K562 (cell line): Measurements from ENCODE around the gene BLTP2.
"Not testable (repeated sequence)": the region's sequence is repeated elsewhere in the genome, so short reads cannot be mapped to it uniquely, and the experiment has no call there.

Source experiments
- EP300 ChIP-seq: IDR thresholded peaks from 2 replicates; pipeline ENCODE4 v1.6.1; 2012; ENCODE audit warnings: low read length, improper control_type of control experiment
- LEF1 ChIP-seq: fragments of 450-650 bp; IDR thresholded peaks from 2 replicates; pipeline ENCODE4 v1.6.1; 2016; ENCODE audit warnings: mild to moderate bottlenecking
- TARDBP ChIP-seq: fragments of 450-650 bp; IDR thresholded peaks from 2 replicates; pipeline ENCODE4 v1.6.1; 2016
- YBX1 ChIP-seq: fragments of 450-650 bp; IDR thresholded peaks from 2 replicates; pipeline ENCODE4 v1.7.1; 2016; ENCODE audit warnings: mild to moderate bottlenecking
- ZBTB7A ChIP-seq: IDR thresholded peaks from 2 replicates; pipeline ENCODE4 v1.6.1; 2011; ENCODE audit warnings: low read depth, mild to moderate bottlenecking, low read length, moderate library complexity, borderline replicate concordance; ENCODE audit not compliant: control insufficient read depth
- TF ChIP-seq, protein P1 (sequence below): fragments of 250-450 bp; sonication (Bioruptor Pico); IDR thresholded peaks from 2 replicates; pipeline ENCODE4 v1.5.0; 2021; ENCODE audit warnings: mild to moderate bottlenecking, borderline replicate concordance
- TF ChIP-seq, protein P2 (sequence below): IDR thresholded peaks from 3 replicates; pipeline ENCODE4 v1.6.1; 2011; ENCODE audit warnings: borderline replicate concordance, mild to moderate bottlenecking; ENCODE audit not compliant: insufficient read length, insufficient read depth

DNA sequence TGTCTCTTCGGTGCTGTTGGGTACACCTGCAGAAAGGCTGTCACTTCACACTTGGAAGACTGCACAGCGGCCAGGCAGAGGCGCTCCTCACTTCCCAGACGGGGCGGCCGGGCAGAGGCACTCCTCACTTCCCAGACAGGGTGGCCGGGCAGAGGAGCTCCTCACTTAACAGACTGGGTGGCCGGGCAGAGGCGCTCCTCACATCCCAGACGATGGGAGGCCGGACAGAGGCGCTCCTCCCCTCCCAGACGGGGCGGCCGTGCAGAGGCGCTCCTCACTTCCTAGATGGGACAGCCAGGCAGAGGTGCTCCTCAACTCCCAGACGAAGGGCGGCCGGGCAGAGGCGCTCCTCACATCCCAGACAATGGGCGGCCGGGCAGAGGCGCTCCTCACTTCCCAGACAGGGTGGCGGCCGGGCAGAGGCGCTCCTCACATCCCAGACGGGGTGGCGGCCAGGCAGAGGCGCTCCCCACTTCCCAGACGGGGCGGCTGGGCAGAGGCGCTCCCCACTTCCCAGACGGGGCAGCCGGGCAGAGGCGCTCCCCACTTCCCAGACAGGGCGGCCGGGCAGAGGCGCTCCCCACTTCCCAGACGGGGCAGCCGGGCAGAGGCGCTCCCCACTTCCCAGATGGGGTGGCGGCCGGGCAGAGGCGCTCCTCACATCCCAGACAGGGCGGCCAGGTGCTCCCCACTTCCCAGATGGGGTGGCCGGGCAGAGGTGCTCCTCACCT is 14.0 kb upstream of the BLTP2 start:
- TF ChIP-seq LEF1, ZBTB7A, YBX1, TARDBP, EP300: not testable (repeated sequence)
- TF ChIP-seq, protein P1, sequence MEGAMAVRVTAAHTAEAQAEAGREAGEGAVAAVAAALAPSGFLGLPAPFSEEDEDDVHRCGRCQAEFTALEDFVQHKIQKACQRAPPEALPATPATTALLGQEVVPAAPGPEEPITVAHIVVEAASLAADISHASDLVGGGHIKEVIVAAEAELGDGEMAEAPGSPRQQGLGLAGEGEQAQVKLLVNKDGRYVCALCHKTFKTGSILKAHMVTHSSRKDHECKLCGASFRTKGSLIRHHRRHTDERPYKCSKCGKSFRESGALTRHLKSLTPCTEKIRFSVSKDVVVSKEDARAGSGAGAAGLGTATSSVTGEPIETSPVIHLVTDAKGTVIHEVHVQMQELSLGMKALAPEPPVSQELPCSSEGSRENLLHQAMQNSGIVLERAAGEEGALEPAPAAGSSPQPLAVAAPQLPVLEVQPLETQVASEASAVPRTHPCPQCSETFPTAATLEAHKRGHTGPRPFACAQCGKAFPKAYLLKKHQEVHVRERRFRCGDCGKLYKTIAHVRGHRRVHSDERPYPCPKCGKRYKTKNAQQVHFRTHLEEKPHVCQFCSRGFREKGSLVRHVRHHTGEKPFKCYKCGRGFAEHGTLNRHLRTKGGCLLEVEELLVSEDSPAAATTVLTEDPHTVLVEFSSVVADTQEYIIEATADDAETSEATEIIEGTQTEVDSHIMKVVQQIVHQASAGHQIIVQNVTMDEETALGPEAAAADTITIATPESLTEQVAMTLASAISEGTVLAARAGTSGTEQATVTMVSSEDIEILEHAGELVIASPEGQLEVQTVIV (CRISPR knock-in tag) = not testable (repeated sequence)
- TF ChIP-seq, protein P2, sequence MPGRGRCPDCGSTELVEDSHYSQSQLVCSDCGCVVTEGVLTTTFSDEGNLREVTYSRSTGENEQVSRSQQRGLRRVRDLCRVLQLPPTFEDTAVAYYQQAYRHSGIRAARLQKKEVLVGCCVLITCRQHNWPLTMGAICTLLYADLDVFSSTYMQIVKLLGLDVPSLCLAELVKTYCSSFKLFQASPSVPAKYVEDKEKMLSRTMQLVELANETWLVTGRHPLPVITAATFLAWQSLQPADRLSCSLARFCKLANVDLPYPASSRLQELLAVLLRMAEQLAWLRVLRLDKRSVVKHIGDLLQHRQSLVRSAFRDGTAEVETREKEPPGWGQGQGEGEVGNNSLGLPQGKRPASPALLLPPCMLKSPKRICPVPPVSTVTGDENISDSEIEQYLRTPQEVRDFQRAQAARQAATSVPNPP = not testable (repeated sequence)
